GM12878 (cell line): ENCODE data around the gene TRANK1. TPM values are rescaled to one million over a fixed set of nuclear protein-coding genes. Genes with fewer than 3 reads are reported as not detected.
A peak's percentile ranks its signal among the peaks of the same experiment; 100 is the strongest.

ENCODE experiments used
- ATF2 ChIP-seq: IDR thresholded peaks from 2 replicates; pipeline ENCODE4 v1.6.1; 2012; ENCODE audit warnings: low read length, inconsistent platforms
- ATF7 ChIP-seq: fragments of 450-650 bp; IDR thresholded peaks from 2 replicates; pipeline ENCODE4 v1.6.1; 2016; ENCODE audit warnings: low read depth, mild to moderate bottlenecking
- BCL11A ChIP-seq: IDR thresholded peaks from 2 replicates; pipeline ENCODE4 v1.6.1; 2011; ENCODE audit warnings: low read depth, low read length
- CHD4 ChIP-seq: fragments of 200-600 bp; sonication (generic); IDR thresholded peaks from 2 replicates; pipeline ENCODE4 v1.6.1; 2016; ENCODE audit warnings: mild to moderate bottlenecking
- IRF4 ChIP-seq: IDR thresholded peaks from 2 replicates; pipeline ENCODE4 v1.6.1; 2011; ENCODE audit warnings: low read depth, low read length
- IRF5 ChIP-seq: fragments of 450-650 bp; IDR thresholded peaks from 2 replicates; pipeline ENCODE4 v1.6.1; 2017; ENCODE audit warnings: borderline replicate concordance
- NFIC ChIP-seq: IDR thresholded peaks from 2 replicates; pipeline ENCODE4 v1.6.1; 2012; ENCODE audit warnings: low read depth, mild to moderate bottlenecking, inconsistent platforms, low read length, moderate library complexity
- PBX3 ChIP-seq: IDR thresholded peaks from 2 replicates; pipeline ENCODE4 v1.6.1; 2011; ENCODE audit warnings: mild to moderate bottlenecking, low read depth, low read length, moderate library complexity; ENCODE audit not compliant: insufficient replicate concordance
- POU2F2 ChIP-seq: IDR thresholded peaks from 3 replicates; pipeline ENCODE4 v1.6.1; 2011; ENCODE audit warnings: low read depth, mild to moderate bottlenecking, low read length, borderline replicate concordance
- SIX5 ChIP-seq: IDR thresholded peaks from 2 replicates; pipeline ENCODE4 v1.6.1; 2011; ENCODE audit warnings: mild to moderate bottlenecking, low read depth, low read length, moderate library complexity; ENCODE audit not compliant: severe bottlenecking
- SKIL ChIP-seq: fragments of 450-650 bp; IDR thresholded peaks from 2 replicates; pipeline ENCODE4 v1.6.1; 2017; ENCODE audit warnings: mild to moderate bottlenecking, low read depth, inconsistent platforms; ENCODE audit not compliant: poor library complexity, severe bottlenecking
- YY1 ChIP-seq: IDR thresholded peaks from 2 replicates; pipeline ENCODE4 v1.6.1; 2011; ENCODE audit warnings: low read depth, mild to moderate bottlenecking, low read length
- polyA plus RNA-seq, 11 experiments: library from polyadenylated mRNA; depleted of rRNA in 4 of 11; unstranded in 6 of 11; stranded (reverse) in 5 of 11; fragments of >200 nt; fragmentation: Nextera tagmentation in 4 of 11; fragmentation: Illumina TruSeq in 1 of 11; extraction: Ambion mirVana in 4 of 11; extraction: Trizol in 1 of 11; gene quantifications; 1 replicate in 1 of 11; 2 replicates in 10 of 11; pipeline versions ENCODE4 v1.2.1 to v1.2.3, GENCODE V29; 2011 to 2016; ENCODE audit warnings: inconsistent platforms in 2 of 11, missing spikeins in 2 of 11, low read depth in 1 of 11
- total RNA-seq, 4 experiments: library from RNA; depleted of rRNA in 3 of 4; stranded (reverse); fragments of >200 nt in 3 of 4; fragmentation: Illumina TruSeq in 1 of 4; extraction: Trizol in 1 of 4; gene quantifications; 2 replicates each; pipeline versions ENCODE4 v1.2.1 to v1.2.3, GENCODE V29; 2013 to 2021
- TF ChIP-seq, protein P1 (sequence below): fragments of 450-650 bp; IDR thresholded peaks from 2 replicates; pipeline ENCODE4 v1.6.1; 2016; ENCODE audit warnings: mild to moderate bottlenecking
- TF ChIP-seq, protein P2 (sequence below): fragments of 450-650 bp; conservative IDR thresholded peaks from 2 replicates; pipeline ENCODE4 v1.6.1; 2017; ENCODE audit warnings: mild to moderate bottlenecking, moderate library complexity
- TF ChIP-seq, protein P3 (sequence below): IDR thresholded peaks from 2 replicates; pipeline ENCODE4 v1.6.1; 2011; ENCODE audit warnings: low read depth, mild to moderate bottlenecking, low read length, moderate library complexity, borderline replicate concordance; ENCODE audit errors: extremely low read depth

The TRANK1 gene
- total and polyA plus RNA-seq, 10 of the 15 experiments (the other 5 are each of a cell fraction or from before 2014, with no cell fraction given): 0.46 to 8.8 (median 1.1) TPM

DNA sequence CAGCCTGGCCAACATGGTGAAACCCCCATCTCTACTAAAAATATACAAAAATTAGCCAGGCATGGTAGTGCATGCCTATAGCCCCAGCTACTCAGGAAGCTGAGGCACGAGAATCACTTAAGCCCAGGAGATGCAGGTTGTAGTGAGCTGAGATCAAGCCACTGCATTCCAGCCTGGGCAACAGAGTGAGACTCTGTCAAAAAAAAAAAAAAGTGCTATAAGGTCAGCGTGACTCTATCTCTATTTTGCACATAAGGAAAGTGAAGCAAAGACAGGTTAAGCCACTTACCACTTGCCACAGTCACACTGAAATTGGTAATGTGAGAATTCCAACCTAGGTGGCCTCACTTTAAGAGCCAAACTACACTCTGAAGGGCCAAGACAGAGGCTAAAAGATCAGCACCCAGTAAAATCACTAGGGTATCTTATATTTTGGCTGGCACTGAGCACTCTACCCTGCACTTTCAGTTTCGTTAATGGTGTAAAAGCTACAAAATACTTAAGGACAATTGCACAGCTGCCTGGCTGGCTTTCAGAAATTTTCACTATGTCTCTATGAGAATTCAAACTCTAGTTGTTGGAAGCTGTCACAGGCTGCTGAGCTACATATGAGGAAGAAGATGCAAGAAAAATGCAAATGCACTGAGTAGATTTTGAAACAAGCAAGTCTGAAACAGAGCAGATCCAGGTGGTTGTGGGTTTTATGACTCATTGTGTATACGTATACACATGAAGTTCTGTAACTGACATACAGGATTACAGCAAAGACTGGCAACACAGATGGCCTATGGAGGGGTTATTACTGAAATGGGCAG is 32.7 kb downstream of the TRANK1 start (continued):
- TF ChIP-seq IRF5 (no peak), SIX5 (no peak), IRF4 (peak; percentile 74), ATF2 (peak; percentile 91), YY1 (no peak), SKIL (peak; percentile 47), POU2F2 (peak; percentile 100), NFIC (peak; percentile 86), CHD4 (0 out of 2 replicates have a peak, but pooled peaks have one; percentile 9), PBX3 (peak; percentile 60), BCL11A (peak; percentile 57; the same call in 1 of the 2 replicates), ATF7 (peak; percentile 92)
- TF ChIP-seq, protein P1, sequence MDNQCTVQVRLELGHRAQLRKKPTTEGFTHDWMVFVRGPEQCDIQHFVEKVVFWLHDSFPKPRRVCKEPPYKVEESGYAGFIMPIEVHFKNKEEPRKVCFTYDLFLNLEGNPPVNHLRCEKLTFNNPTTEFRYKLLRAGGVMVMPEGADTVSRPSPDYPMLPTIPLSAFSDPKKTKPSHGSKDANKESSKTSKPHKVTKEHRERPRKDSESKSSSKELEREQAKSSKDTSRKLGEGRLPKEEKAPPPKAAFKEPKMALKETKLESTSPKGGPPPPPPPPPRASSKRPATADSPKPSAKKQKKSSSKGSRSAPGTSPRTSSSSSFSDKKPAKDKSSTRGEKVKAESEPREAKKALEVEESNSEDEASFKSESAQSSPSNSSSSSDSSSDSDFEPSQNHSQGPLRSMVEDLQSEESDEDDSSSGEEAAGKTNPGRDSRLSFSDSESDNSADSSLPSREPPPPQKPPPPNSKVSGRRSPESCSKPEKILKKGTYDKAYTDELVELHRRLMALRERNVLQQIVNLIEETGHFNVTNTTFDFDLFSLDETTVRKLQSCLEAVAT: no peak
- TF ChIP-seq, protein P2, sequence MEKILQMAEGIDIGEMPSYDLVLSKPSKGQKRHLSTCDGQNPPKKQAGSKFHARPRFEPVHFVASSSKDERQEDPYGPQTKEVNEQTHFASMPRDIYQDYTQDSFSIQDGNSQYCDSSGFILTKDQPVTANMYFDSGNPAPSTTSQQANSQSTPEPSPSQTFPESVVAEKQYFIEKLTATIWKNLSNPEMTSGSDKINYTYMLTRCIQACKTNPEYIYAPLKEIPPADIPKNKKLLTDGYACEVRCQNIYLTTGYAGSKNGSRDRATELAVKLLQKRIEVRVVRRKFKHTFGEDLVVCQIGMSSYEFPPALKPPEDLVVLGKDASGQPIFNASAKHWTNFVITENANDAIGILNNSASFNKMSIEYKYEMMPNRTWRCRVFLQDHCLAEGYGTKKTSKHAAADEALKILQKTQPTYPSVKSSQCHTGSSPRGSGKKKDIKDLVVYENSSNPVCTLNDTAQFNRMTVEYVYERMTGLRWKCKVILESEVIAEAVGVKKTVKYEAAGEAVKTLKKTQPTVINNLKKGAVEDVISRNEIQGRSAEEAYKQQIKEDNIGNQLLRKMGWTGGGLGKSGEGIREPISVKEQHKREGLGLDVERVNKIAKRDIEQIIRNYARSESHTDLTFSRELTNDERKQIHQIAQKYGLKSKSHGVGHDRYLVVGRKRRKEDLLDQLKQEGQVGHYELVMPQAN: no peak
- TF ChIP-seq, protein P3, sequence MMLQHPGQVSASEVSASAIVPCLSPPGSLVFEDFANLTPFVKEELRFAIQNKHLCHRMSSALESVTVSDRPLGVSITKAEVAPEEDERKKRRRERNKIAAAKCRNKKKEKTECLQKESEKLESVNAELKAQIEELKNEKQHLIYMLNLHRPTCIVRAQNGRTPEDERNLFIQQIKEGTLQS: no peak
